Panc1 (cell line): Measurements from ENCODE around the gene CARMIL1. TPM values are rescaled to one million over a fixed set of nuclear protein-coding genes. Genes with fewer than 3 reads are reported as not detected.

ENCODE experiments used
- ATAC-seq: fragments of 200-7000 bp; cut with Tn5 transposase; 2 replicates; pipeline ENCODE4 v1.9.1; 2020; ENCODE audit warnings: mild to moderate bottlenecking, moderate library complexity
- BruUV-seq: library from RNA; stranded (reverse); fragments of 400-500 nt; replicated peaks from 2 replicates; lab custom pipeline; 2021; lab: Mats Ljungman, UMichigan
- CTCF ChIA-PET: fragments of 300-600 bp; sonication (Branson Sonifier 250); formaldehyde crosslinking; loops from one replicate; lab custom pipeline; 2022; ENCODE audit warnings: antibody characterized with exemption; lab: Charles Lee
- POLR2A ChIA-PET: fragments of 300-600 bp; sonication (Branson Sonifier 250); formaldehyde crosslinking; loops from one replicate; lab custom pipeline; 2022; ENCODE audit warnings: antibody characterized with exemption; lab: Charles Lee
- DNase-seq: peaks from one replicate; pipeline ENCODE4 v3.0.0-alpha.2; 2010; ENCODE audit warnings: low read depth, low spot score
- H3K27ac ChIP-seq: 2 replicates; pipeline ENCODE4 v1.5.1; 2011; ENCODE audit warnings: mild to moderate bottlenecking, low read length, inconsistent platforms
- H3K27me3 ChIP-seq: fragments of 200-500 bp; sonication (Bioruptor generic); 2 replicates; pipeline ENCODE4 v1.6.0; 2014; ENCODE audit warnings: low read length, inconsistent platforms; ENCODE audit not compliant: control insufficient read depth, insufficient read depth
- H3K36me3 ChIP-seq: fragments of 200-500 bp; sonication (Bioruptor generic); 2 replicates; pipeline ENCODE4 v1.5.1; 2014; ENCODE audit warnings: inconsistent platforms, mild to moderate bottlenecking, low read length, moderate library complexity; ENCODE audit not compliant: control insufficient read depth, insufficient read depth
- H3K4me1 ChIP-seq: 2 replicates; pipeline ENCODE4 v1.5.1; 2011; ENCODE audit warnings: inconsistent platforms, mild to moderate bottlenecking, low read length, moderate library complexity; ENCODE audit not compliant: control insufficient read depth, insufficient read depth
- H3K4me3 ChIP-seq, 2 experiments: 2 replicates each; pipeline ENCODE4 v1.5.1; 2011 to 2012; ENCODE audit warnings: low read depth in 2 of 2, low read length in 2 of 2, mild to moderate bottlenecking in 2 of 2, inconsistent platforms in 1 of 2, moderate library complexity in 1 of 2
- H3K9me3 ChIP-seq: fragments of 200-500 bp; sonication (Bioruptor generic); 2 replicates; pipeline ENCODE4 v1.5.1; 2014; ENCODE audit warnings: low read depth, mild to moderate bottlenecking, inconsistent platforms, low read length, moderate library complexity; ENCODE audit not compliant: control insufficient read depth, insufficient read depth
- POLR2AphosphoS5 ChIP-seq: IDR thresholded peaks from 2 replicates; pipeline ENCODE4 v1.6.1; 2012; ENCODE audit warnings: mild to moderate bottlenecking, low read depth, low read length, moderate library complexity
- SIN3A ChIP-seq: IDR thresholded peaks from 2 replicates; pipeline ENCODE4 v1.6.1; 2012; ENCODE audit warnings: low read depth, mild to moderate bottlenecking, low read length, moderate library complexity, borderline replicate concordance; ENCODE audit not compliant: insufficient read depth
- TCF7L2 ChIP-seq: IDR thresholded peaks from 2 replicates; pipeline ENCODE4 v1.6.1; 2011; ENCODE audit warnings: mild to moderate bottlenecking, low read depth, low read length, inconsistent platforms
- in situ Hi-C: cut with HindIII; loops from 2 replicates; pipeline ENCODE4 v1.10.0; 2016; ENCODE audit warnings: low sequenced_read_pairs, low pct_unique_long_range_greater_than_20kb
- intact Hi-C: fragments of 100-400 bp; cut with micrococcal nuclease; formaldehyde crosslinking; loops from one replicate; pipeline ENCODE4 v1.10.0; 2022; ENCODE audit not compliant: unreplicated experiment
- total RNA-seq: library from RNA; stranded (reverse); gene quantifications from one replicate; pipeline ENCODE4 v1.2.1, GENCODE V29; 2021; ENCODE audit not compliant: unreplicated experiment
- TF ChIP-seq, protein P1 (sequence below), 2 experiments: IDR thresholded peaks; 2 replicates each; pipeline ENCODE4 v1.6.1; 2011 to 2012; ENCODE audit warnings: low read depth in 2 of 2, control low read depth in 1 of 2, low read length in 1 of 2, mild to moderate bottlenecking in 1 of 2, moderate library complexity in 1 of 2; ENCODE audit not compliant: insufficient read depth in 1 of 2
- TF ChIP-seq, protein P2 (sequence below): fragments of 450-650 bp; IDR thresholded peaks from 2 replicates; pipeline ENCODE4 v1.5.1; 2017; ENCODE audit warnings: mild to moderate bottlenecking

Gene CARMIL1
- total RNA-seq, 1 experiment from 2014 or later, result 4.0 TPM

DNA sequence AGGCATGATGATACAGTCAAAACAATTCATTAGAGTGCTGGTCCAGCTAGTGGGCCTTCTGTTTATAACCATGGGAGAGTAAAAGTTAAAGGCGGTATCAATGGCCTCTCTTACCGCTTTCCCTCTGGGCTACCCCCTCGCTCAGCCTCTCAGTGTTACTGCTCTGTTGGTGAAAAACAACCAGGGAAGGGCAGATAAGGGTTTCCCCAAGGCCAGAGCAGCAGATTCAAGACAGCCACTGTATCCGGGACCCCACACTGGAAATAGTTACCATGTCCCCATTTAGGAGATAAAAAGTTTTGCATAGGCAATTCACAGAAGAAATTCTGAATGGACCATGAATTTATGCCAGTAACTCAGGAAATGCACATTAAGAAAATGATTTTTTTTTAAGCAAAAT, 386.3 kb downstream of the CARMIL1 start:
- H3K27ac ChIP-seq, result no peak overlapping the region
- H3K9me3 ChIP-seq, result no peaks in the 10 kb centered on the region
- no peak overlapping the region for H3K4me3 ChIP-seq
- H3K27me3 ChIP-seq, result peaks cover 8% of the 10 kb centered on the region
- H3K4me1 ChIP-seq, result no peaks in the 10 kb centered on the region
- ATAC-seq, result no peak
- no peaks in the 10 kb centered on the region for H3K36me3 ChIP-seq
- no TSS peak for BruUV-seq
- intact Hi-C loops, result no loop called here
- TF ChIP-seq TCF7L2 (no peak), SIN3A (no peak), POLR2AphosphoS5 (no peak)
- TF ChIP-seq, protein P1, sequence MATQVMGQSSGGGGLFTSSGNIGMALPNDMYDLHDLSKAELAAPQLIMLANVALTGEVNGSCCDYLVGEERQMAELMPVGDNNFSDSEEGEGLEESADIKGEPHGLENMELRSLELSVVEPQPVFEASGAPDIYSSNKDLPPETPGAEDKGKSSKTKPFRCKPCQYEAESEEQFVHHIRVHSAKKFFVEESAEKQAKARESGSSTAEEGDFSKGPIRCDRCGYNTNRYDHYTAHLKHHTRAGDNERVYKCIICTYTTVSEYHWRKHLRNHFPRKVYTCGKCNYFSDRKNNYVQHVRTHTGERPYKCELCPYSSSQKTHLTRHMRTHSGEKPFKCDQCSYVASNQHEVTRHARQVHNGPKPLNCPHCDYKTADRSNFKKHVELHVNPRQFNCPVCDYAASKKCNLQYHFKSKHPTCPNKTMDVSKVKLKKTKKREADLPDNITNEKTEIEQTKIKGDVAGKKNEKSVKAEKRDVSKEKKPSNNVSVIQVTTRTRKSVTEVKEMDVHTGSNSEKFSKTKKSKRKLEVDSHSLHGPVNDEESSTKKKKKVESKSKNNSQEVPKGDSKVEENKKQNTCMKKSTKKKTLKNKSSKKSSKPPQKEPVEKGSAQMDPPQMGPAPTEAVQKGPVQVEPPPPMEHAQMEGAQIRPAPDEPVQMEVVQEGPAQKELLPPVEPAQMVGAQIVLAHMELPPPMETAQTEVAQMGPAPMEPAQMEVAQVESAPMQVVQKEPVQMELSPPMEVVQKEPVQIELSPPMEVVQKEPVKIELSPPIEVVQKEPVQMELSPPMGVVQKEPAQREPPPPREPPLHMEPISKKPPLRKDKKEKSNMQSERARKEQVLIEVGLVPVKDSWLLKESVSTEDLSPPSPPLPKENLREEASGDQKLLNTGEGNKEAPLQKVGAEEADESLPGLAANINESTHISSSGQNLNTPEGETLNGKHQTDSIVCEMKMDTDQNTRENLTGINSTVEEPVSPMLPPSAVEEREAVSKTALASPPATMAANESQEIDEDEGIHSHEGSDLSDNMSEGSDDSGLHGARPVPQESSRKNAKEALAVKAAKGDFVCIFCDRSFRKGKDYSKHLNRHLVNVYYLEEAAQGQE (IDR thresholded peaks at IDR 0.05; ENCODE audit: insufficient read depth in 1 of 2, low read depth in 2 of 2, low read length in 1 of 2), result no peak
- TF ChIP-seq, protein P2, sequence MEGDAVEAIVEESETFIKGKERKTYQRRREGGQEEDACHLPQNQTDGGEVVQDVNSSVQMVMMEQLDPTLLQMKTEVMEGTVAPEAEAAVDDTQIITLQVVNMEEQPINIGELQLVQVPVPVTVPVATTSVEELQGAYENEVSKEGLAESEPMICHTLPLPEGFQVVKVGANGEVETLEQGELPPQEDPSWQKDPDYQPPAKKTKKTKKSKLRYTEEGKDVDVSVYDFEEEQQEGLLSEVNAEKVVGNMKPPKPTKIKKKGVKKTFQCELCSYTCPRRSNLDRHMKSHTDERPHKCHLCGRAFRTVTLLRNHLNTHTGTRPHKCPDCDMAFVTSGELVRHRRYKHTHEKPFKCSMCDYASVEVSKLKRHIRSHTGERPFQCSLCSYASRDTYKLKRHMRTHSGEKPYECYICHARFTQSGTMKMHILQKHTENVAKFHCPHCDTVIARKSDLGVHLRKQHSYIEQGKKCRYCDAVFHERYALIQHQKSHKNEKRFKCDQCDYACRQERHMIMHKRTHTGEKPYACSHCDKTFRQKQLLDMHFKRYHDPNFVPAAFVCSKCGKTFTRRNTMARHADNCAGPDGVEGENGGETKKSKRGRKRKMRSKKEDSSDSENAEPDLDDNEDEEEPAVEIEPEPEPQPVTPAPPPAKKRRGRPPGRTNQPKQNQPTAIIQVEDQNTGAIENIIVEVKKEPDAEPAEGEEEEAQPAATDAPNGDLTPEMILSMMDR, result no peak
- in situ Hi-C loops, result no loop called here
- ChIA-PET POLR2A (no interaction called here), CTCF (no interaction called here)
- DNase-seq, result no peak

DNA sequence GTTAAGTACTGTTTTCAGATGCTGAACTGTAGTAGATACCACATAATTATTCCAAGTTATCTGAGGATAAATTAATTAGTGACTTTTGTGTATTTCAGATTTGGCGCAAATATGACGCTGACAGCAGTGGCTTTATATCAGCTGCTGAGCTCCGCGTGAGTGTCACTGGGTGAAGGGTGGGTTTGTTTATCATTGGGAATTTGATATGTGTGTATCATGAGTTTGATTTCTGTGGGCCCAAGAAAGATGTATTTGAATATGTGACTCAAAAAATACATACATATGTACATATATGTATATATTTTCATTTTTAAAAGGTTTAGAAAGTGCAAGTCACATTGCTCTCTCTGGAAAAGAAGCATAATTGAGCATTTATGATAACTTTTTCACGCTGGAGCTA, 390.2 kb downstream of the CARMIL1 start:
- DNase-seq, result no peak
- Histone ChIP-seq H3K4me3 (no peak overlapping the region), H3K27ac (no peak overlapping the region), H3K27me3 (peaks cover 2% of the 10 kb centered on the region), H3K4me1 (no peaks in the 10 kb centered on the region), H3K36me3 (no peaks in the 10 kb centered on the region), H3K9me3 (no peaks in the 10 kb centered on the region)
- TF ChIP-seq POLR2AphosphoS5 (no peak), TCF7L2 (no peak), SIN3A (no peak)
- TF ChIP-seq, protein P1 (IDR thresholded peaks at IDR 0.05; ENCODE audit: insufficient read depth in 1 of 2, low read depth in 2 of 2, low read length in 1 of 2), result no peak
- TF ChIP-seq, protein P2, result no peak
- ChIA-PET CTCF (no interaction called here), POLR2A (no interaction called here)
- in situ Hi-C loops (no loop called here), intact Hi-C loops (no loop called here)
- ATAC-seq, result no peak
- BruUV-seq, result no TSS peak
